Calu3 (cell line): ENCODE results near the gene LRRFIP1. TPM values are rescaled to one million over a fixed set of nuclear protein-coding genes. Genes with fewer than 3 reads are reported as not detected.

Experiments
- BruUV-seq: library from RNA; stranded (reverse); fragments of 400-500 nt; replicated peaks from 2 replicates; lab custom pipeline; 2021; lab: Mats Ljungman, UMichigan
- CTCF ChIA-PET: fragments of 300-600 bp; sonication (Branson Sonifier 250); formaldehyde crosslinking; loops from one replicate; lab custom pipeline; 2022; ENCODE audit warnings: antibody characterized with exemption; lab: Charles Lee
- DNase-seq: peaks from one replicate; pipeline ENCODE4 v3.0.0; 2022
- H3K27ac Mint-ChIP-seq: one replicate; pipeline ENCODE4 v1.8.0; 2022; ENCODE audit warnings: mixed read lengths; ENCODE audit not compliant: unreplicated experiment
- H3K27me3 Mint-ChIP-seq: one replicate; pipeline ENCODE4 v1.8.0; 2022; ENCODE audit warnings: mixed read lengths; ENCODE audit not compliant: unreplicated experiment
- H3K36me3 Mint-ChIP-seq: one replicate; pipeline ENCODE4 v1.8.0; 2022; ENCODE audit warnings: mild to moderate bottlenecking, moderate library complexity, mixed read lengths; ENCODE audit not compliant: insufficient read depth, unreplicated experiment
- H3K4me1 Mint-ChIP-seq: one replicate; pipeline ENCODE4 v1.8.0; 2022; ENCODE audit warnings: mild to moderate bottlenecking, low read depth, mixed read lengths; ENCODE audit not compliant: unreplicated experiment
- H3K4me3 Mint-ChIP-seq: one replicate; pipeline ENCODE4 v1.8.0; 2022; ENCODE audit warnings: mild to moderate bottlenecking, low read depth, moderate library complexity, mixed read lengths; ENCODE audit not compliant: unreplicated experiment
- H3K9me3 Mint-ChIP-seq: one replicate; pipeline ENCODE4 v1.8.0; 2022; ENCODE audit warnings: low read depth, mixed read lengths; ENCODE audit not compliant: unreplicated experiment
- intact Hi-C: fragments of 100-400 bp; cut with micrococcal nuclease; formaldehyde crosslinking; loops from one replicate; pipeline ENCODE4 v1.10.0; 2022; ENCODE audit not compliant: unreplicated experiment
- total RNA-seq: library from RNA; stranded (reverse); gene quantifications from 2 replicates; pipeline ENCODE4 v1.2.3, GENCODE V29; 2022
- TF ChIP-seq, protein P1 (sequence below): fragments of 200-600 bp; IDR thresholded peaks from one replicate; pipeline ENCODE4 v1.8.0; 2022; ENCODE audit warnings: antibody characterized with exemption; ENCODE audit not compliant: unreplicated experiment

LRRFIP1 gene
- total RNA-seq, 1 experiment from 2014 or later = 161 TPM

DNA sequence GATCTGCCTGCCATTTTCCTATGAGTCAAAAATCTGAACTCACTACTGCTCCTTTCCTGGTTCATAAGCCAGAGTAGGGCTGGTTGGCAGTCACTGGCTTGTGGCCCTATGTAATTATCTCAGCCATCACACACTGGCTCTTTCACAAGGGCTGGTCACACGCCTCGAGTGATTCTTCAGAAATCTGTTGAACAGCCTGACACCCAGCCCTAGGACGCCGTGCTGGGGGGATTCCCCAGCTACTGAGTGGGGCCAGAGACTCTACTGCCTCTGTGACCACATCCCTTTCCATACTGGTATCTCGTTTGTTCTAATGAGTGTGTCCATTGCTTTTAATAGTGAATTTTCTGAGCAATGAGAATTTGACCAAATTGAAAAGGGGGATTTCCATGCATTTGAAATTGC is 125.4 kb downstream of the LRRFIP1 start:
- CTCF ChIA-PET = no interaction called here
- Mint-ChIP-seq H3K27me3 (no peaks in the 10 kb centered on the region), H3K9me3 (no peaks in the 10 kb centered on the region), H3K36me3 (peaks cover 91% of the 10 kb centered on the region), H3K27ac (no peak overlapping the region), H3K4me3 (no peak overlapping the region), H3K4me1 (no peaks in the 10 kb centered on the region)
- intact Hi-C loops = no loop called here
- DNase-seq = no peak
- no TSS peak for BruUV-seq
- TF ChIP-seq, protein P1, sequence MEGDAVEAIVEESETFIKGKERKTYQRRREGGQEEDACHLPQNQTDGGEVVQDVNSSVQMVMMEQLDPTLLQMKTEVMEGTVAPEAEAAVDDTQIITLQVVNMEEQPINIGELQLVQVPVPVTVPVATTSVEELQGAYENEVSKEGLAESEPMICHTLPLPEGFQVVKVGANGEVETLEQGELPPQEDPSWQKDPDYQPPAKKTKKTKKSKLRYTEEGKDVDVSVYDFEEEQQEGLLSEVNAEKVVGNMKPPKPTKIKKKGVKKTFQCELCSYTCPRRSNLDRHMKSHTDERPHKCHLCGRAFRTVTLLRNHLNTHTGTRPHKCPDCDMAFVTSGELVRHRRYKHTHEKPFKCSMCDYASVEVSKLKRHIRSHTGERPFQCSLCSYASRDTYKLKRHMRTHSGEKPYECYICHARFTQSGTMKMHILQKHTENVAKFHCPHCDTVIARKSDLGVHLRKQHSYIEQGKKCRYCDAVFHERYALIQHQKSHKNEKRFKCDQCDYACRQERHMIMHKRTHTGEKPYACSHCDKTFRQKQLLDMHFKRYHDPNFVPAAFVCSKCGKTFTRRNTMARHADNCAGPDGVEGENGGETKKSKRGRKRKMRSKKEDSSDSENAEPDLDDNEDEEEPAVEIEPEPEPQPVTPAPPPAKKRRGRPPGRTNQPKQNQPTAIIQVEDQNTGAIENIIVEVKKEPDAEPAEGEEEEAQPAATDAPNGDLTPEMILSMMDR = no peak

DNA sequence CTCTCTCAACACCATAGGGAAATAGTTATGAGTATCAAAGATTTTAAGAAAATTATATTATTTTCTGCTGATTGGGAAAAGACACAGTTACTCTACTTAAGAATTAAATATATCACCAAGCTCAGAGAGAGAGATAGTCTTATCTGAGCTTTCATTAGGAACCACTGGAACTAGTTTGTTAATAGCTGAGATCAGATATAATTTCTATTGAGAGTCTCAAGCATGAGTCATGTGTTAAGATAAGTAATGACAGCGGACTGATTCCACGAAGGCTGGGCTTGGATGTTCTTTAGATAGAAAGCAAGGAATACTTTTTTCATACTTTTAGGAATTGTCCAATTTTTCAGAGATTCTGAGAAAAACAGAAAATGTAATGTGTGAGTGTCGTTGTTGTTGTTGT is 126.8 kb downstream of the LRRFIP1 start:
- BruUV-seq = no TSS peak
- intact Hi-C loops = no loop called here
- H3K36me3 Mint-ChIP-seq = peaks cover 83% of the 10 kb centered on the region
- CTCF ChIA-PET = no interaction called here
- H3K9me3 Mint-ChIP-seq = no peaks in the 10 kb centered on the region
- no peak overlapping the region for H3K27ac Mint-ChIP-seq
- H3K4me1 Mint-ChIP-seq = no peaks in the 10 kb centered on the region
- no peaks in the 10 kb centered on the region for H3K27me3 Mint-ChIP-seq
- H3K4me3 Mint-ChIP-seq = no peak overlapping the region
- TF ChIP-seq, protein P1 = no peak
- no peak for DNase-seq

DNA sequence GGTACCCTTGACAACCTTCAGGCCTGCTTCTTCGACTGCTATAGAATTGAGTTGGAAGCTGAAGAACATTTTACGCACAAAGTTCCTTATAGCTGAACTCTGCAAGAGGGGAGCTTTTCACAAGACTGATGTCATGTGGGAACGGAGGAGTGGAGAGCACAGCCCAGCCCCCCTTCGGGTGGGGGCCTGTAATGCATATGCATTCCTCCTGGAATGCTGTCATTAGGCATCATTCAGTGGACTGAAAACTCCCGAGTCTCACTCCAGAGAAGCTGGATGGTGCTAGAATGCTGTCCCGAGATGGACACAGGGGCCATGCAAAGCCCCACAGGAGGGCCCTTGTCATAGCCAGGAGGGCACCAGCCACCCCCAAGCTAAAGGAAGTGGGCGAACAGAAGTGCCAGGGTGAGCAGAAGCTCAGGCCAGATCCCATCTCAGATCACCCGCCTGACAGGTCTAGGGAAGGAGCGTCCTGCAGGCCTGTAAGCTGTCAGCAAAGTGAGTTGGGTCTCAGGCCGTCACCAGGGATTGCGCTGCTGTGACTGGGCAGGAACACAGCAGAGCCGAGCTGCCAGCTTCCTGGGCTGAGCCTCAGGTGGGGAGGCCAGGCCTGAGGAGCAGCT is 127.3 kb downstream of the LRRFIP1 start:
- no peaks in the 10 kb centered on the region for H3K4me1 Mint-ChIP-seq
- H3K36me3 Mint-ChIP-seq = peaks cover 82% of the 10 kb centered on the region
- H3K4me3 Mint-ChIP-seq = no peak overlapping the region
- H3K27ac Mint-ChIP-seq = no peak overlapping the region
- no TSS peak for BruUV-seq
- no peaks in the 10 kb centered on the region for H3K9me3 Mint-ChIP-seq
- no peaks in the 10 kb centered on the region for H3K27me3 Mint-ChIP-seq
- intact Hi-C loops = no loop called here
- no peak for DNase-seq
- CTCF ChIA-PET = no interaction called here
- TF ChIP-seq, protein P1 = no peak

DNA sequence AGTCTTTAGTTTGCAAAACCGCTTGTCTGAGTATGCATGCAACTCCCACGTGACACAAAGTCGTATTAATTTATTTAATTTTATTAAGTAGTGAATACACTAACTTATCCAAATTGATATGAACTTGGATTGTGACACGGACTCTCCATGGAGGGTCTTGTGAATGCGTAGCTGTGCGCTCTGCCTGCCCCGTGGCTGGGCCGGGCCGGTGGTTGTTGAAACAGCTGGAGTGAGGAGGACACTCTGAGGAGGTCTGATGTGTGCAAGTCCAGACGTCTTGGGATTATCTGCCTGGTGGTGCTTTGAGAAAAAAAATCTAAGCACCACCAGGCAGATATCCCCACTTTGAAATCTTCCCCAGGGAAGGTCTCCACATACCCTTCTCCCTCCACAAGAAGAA is 130.2 kb downstream of the LRRFIP1 start:
- DNase-seq = no peak
- Mint-ChIP-seq H3K9me3 (no peaks in the 10 kb centered on the region), H3K27ac (no peak overlapping the region), H3K27me3 (no peaks in the 10 kb centered on the region), H3K4me3 (no peak overlapping the region), H3K36me3 (peaks cover 65% of the 10 kb centered on the region), H3K4me1 (no peaks in the 10 kb centered on the region)
- no TSS peak for BruUV-seq
- intact Hi-C loops = no loop called here
- TF ChIP-seq, protein P1 = no peak
- CTCF ChIA-PET = interaction anchor here (0.9 kb wide), 1 partner anchor 11 kb away, joined by 3 read pairs; no protein-coding TSS in a partner anchor
